ENCODE measurements around the gene FKBP5. TPM values are rescaled to one million over a fixed set of nuclear protein-coding genes. Genes with fewer than 3 reads are reported as not detected.

FKBP5 gene
- total and polyA plus RNA-seq, 9 of the 15 experiments (the other 6 are each of a cell fraction or from before 2014, with no cell fraction given), result 32.7 to 151 (median 75.0) TPM

- TF ChIP-seq, protein P1, sequence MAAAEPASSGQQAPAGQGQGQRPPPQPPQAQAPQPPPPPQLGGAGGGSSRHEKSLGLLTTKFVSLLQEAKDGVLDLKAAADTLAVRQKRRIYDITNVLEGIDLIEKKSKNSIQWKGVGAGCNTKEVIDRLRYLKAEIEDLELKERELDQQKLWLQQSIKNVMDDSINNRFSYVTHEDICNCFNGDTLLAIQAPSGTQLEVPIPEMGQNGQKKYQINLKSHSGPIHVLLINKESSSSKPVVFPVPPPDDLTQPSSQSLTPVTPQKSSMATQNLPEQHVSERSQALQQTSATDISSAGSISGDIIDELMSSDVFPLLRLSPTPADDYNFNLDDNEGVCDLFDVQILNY (CRISPR knock-in tag; IDR thresholded peaks at IDR 0.05), result no peak
- TF ChIP-seq PTRF (tag; IDR thresholded peaks at IDR 0.05) (no peak), ZNF398 (CRISPR knock-in tag; IDR thresholded peaks at IDR 0.05) (no peak), RFX5 (IDR thresholded peaks at IDR 0.05; ENCODE audit: low read depth, low read length) (no peak), ZBTB26 (CRISPR knock-in tag; IDR thresholded peaks at IDR 0.05) (no peak), SNRNP70 (optimal IDR thresholded peaks at IDR 0.05; ENCODE audit: low read depth, low read length) (no peak), SREBF1 (IDR thresholded peaks at IDR 0.05; ENCODE audit: borderline replicate concordance, low read depth, low read length) (no peak), NR2C1 (IDR thresholded peaks at IDR 0.05) (no peak), NR2C1 (tag; IDR thresholded peaks at IDR 0.05) (no peak), ZNF609 (CRISPR knock-in tag; IDR thresholded peaks at IDR 0.05; ENCODE audit: borderline replicate concordance) (no peak), NELFE (IDR thresholded peaks at IDR 0.05; ENCODE audit: insufficient read depth, insufficient read length) (no peak), SAFB (IDR thresholded peaks at IDR 0.05; ENCODE audit: borderline replicate concordance, low read depth, low read length) (no peak), KAT2B (IDR thresholded peaks at IDR 0.05; ENCODE audit: low read depth, low read length) (no peak), ZKSCAN1 (IDR thresholded peaks at IDR 0.05; ENCODE audit: low read depth, low read length) (no peak), SMAD3 (CRISPR knock-in tag; conservative IDR thresholded peaks at IDR 0.05) (no peak)
- TF ChIP-seq, protein P2, sequence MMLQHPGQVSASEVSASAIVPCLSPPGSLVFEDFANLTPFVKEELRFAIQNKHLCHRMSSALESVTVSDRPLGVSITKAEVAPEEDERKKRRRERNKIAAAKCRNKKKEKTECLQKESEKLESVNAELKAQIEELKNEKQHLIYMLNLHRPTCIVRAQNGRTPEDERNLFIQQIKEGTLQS (IDR thresholded peaks at IDR 0.05), result peak; percentile 81
- TF ChIP-seq, protein P2 (CRISPR knock-in tag; conservative IDR thresholded peaks at IDR 0.05), result no peak
- TF ChIP-seq, protein P3, sequence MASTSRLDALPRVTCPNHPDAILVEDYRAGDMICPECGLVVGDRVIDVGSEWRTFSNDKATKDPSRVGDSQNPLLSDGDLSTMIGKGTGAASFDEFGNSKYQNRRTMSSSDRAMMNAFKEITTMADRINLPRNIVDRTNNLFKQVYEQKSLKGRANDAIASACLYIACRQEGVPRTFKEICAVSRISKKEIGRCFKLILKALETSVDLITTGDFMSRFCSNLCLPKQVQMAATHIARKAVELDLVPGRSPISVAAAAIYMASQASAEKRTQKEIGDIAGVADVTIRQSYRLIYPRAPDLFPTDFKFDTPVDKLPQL (IDR thresholded peaks at IDR 0.05; ENCODE audit: extremely low read depth, insufficient read length), result no peak
Measured at GRCh38 chr6:35710241-35710847, 21.6 kb upstream of the FKBP5 start (continued).
